ENCODE measurements around the gene B4GALT1.

Gene B4GALT1

DNA sequence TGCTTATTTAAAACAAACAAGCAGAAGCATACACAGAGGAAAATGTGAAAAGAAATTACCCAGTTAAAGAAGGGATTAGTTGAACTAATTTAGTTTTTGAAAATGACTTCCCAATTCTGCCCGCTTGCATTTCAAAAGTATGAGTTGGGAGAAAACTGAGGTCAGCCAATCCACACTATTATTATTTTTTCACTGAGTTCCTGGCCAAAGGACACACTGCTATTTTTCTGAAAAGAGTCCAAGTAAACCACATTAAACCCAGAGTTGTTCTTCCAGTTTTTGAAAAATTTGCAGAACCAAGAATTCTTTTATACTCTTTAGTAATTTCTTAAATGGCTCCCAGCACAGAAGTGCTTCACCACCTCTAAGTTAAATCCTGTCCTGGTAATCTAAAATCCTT is 98.1 kb downstream of the B4GALT1 start:
- Histone ChIP-seq H3K4me3 (ENCODE audit: low read length) (no peak overlapping the region), H3K4me1 (ENCODE audit: insufficient read depth, low read length) (no peaks in the 10 kb centered on the region), H3K27me3 (ENCODE audit: insufficient read depth, low read length) (no peaks in the 10 kb centered on the region), H3K9me3 (ENCODE audit: insufficient read depth, low read depth, low read length) (no peaks in the 10 kb centered on the region), H3K36me3 (ENCODE audit: insufficient read depth, low read depth, low read length) (peaks cover 87% of the 10 kb centered on the region), H3K9ac (ENCODE audit: low read depth, low read length) (no peak overlapping the region), H3K27ac (ENCODE audit: low read length) (no peak overlapping the region)

DNA sequence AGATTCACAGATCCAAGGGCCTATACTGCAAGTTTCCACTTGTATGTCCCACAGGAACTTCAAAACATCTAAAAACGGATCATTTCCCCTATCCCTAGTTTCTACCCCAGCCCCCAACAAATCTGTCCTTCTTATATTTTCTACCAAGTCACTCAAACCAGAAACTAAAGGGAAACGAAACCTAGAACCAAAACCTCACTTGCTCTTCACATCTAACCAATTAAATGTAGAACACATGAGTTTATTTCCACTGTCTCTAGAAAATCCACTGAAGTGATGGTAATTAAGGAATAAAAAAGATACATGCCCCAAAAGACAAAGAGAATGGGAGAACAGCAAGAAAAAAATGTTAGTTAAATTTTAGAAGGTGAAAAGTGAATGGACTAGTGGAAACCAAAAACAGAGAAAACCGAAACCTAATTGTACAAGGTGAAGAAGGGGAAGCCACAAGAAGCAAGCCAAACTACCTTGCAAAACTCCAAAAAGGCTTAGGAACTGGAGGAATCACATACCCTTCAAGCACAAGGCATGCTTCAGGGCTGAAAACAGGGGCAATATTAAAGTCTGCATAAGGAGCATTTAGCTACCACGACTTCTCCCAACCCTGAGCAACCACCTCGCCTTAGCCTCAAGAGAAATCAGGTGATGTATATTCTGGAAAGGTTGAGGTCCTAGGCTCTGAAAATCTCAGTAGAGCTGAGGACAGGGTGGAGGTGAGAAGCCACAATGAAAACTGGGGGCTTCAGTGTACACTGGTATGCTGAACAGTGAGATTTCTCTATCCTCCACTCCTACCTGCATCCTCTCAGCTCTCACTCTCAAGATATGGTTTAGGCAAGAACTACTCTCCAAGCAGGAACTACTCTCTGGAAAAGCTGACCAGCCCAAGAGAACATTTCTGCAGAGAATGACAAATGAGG is 101.7 kb downstream of the B4GALT1 start:
- peaks cover 86% of the 10 kb centered on the region for H3K36me3 ChIP-seq (ENCODE audit: insufficient read depth, low read depth, low read length)
- H3K9ac ChIP-seq (ENCODE audit: low read depth, low read length) = no peak overlapping the region
- H3K4me3 ChIP-seq (ENCODE audit: low read length) = no peak overlapping the region
- H3K4me1 ChIP-seq (ENCODE audit: insufficient read depth, low read length) = no peaks in the 10 kb centered on the region
- no peaks in the 10 kb centered on the region for H3K27me3 ChIP-seq (ENCODE audit: insufficient read depth, low read length)
- no peak overlapping the region for H3K27ac ChIP-seq (ENCODE audit: low read length)
- no peaks in the 10 kb centered on the region for H3K9me3 ChIP-seq (ENCODE audit: insufficient read depth, low read depth, low read length)
